Measurements from ENCODE around the gene FYB1. TPM values are rescaled to one million over a fixed set of nuclear protein-coding genes. Genes with fewer than 3 reads are reported as not detected.

Gene FYB1
- total and polyA plus RNA-seq, 2 of the 8 experiments (the other 6 are each of a cell fraction or from before 2014, with no cell fraction given): not detected

DNA sequence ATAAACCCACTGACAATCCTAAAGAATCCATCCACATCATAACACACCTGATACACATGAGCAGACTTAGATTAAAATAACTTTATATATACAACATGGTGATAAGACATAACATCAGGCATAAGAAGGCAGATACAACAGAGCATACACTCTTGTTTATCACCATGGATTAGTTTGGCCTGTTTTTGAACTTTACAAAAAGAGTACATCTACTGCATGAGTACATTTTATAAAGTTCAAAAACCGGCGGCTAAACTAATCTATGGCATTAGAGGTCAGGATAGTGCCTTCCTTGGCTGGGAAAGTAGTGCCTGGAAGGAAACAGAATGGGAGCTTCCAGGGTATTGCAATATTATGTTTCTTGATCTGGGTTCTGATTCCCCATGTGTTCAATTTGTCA lies 160.3 kb downstream of the FYB1 start:
- no peak overlapping the region for H3K4me3 ChIP-seq (ENCODE audit: extremely low read depth in 1 of 4, insufficient read depth in 2 of 4, low read depth in 3 of 4, low read length in 4 of 4)
- H2BK12ac ChIP-seq (ENCODE audit: low read depth, low read length): no peak overlapping the region
- DNase-seq (ENCODE audit: low read depth in 1 of 2, low spot score in 2 of 2) (no peak), FAIRE-seq (no peak)
- H2AK5ac ChIP-seq (ENCODE audit: low read depth, low read length): no peak overlapping the region
- no peaks in the 10 kb centered on the region for H3K23me2 ChIP-seq (ENCODE audit: low read depth, low read length)
- H3K14ac ChIP-seq (ENCODE audit: insufficient read length): no peak overlapping the region
- no peak overlapping the region for H4K91ac ChIP-seq (replicated peaks; ENCODE audit: insufficient read length, low read length)
- H3K23ac ChIP-seq (ENCODE audit: insufficient read length): no peak overlapping the region
- no peaks in the 10 kb centered on the region for H3K4me1 ChIP-seq (replicated peaks in 1 of 4; ENCODE audit: control insufficient read depth in 3 of 4, insufficient read depth in 4 of 4, low read length in 3 of 4)
- no peak overlapping the region for H3K9ac ChIP-seq (replicated peaks in 1 of 4; ENCODE audit: extremely low read depth in 1 of 4, low read depth in 3 of 4, low read length in 3 of 4)
- H3K27ac ChIP-seq (ENCODE audit: low read depth, low read length): no peak overlapping the region
- H3K79me1 ChIP-seq (ENCODE audit: low read depth, low read length): no peaks in the 10 kb centered on the region; the same call in 1 of the 2 replicates
- no peak overlapping the region for H2BK15ac ChIP-seq (ENCODE audit: low read length)
- H2BK5ac ChIP-seq (ENCODE audit: low read depth, low read length): no peak overlapping the region
- H2AFZ ChIP-seq (ENCODE audit: low read length): no peak overlapping the region
- H3K79me2 ChIP-seq (ENCODE audit: control insufficient read depth in 1 of 2, insufficient read depth in 2 of 2, low read length in 2 of 2): peaks cover 0 to 95% of the 10 kb centered on the region in 2 experiments; a peak in 2 of 4 replicates
- H4K5ac ChIP-seq (ENCODE audit: insufficient read length, low read depth, low read length): no peak overlapping the region
- ChIA-PET CTCF (ENCODE audit: partially characterized antibody) (interaction anchor here (0.5 kb wide), 1 partner anchor 17 kb away, joined by 3 read pairs; no protein-coding TSS in a partner anchor), POLR2A (ENCODE audit: partially characterized antibody) (no interaction called here)
- no peak overlapping the region for H3K4ac ChIP-seq (replicated peaks; ENCODE audit: insufficient read length, low read depth, low read length)
- H3K27me3 ChIP-seq (replicated peaks in 1 of 4; ENCODE audit: control insufficient read depth in 3 of 4, extremely low read depth in 1 of 4, insufficient read depth in 3 of 4, low read length in 3 of 4): no peaks in the 10 kb centered on the region
- no peak overlapping the region for H2BK20ac ChIP-seq (ENCODE audit: low read length)
- H3K9me3 ChIP-seq (ENCODE audit: insufficient read depth in 2 of 2, low read depth in 1 of 2, low read length in 1 of 2): no peaks in the 10 kb centered on the region
- 92% methylated on average over 2 of the region's 2 CpGs; no CpG with 5 or more reads in 1 of the 2 experiments for WGBS, 2 experiments (ENCODE audit: extremely low coverage in 1 of 2, insufficient coverage in 1 of 2, insufficient read length in 1 of 2, insufficient replicate concordance in 2 of 2, low coverage in 1 of 2, low lambda C conversion rate in 2 of 2, missing lambda C conversion rate in 1 of 2)
- no peak overlapping the region for H3K4me2 ChIP-seq (ENCODE audit: insufficient read depth in 1 of 2, low read depth in 2 of 2, low read length in 2 of 2)
- no peak overlapping the region for H3K56ac ChIP-seq (replicated peaks; ENCODE audit: insufficient read length, low read depth, low read length)
- H4K8ac ChIP-seq (ENCODE audit: extremely low read depth, insufficient read depth, low read length): no peak overlapping the region
- H3K36me3 ChIP-seq (ENCODE audit: control insufficient read depth in 2 of 4, insufficient read depth in 4 of 4, low read length in 3 of 4): no peaks in the 10 kb centered on the region
- no peaks in the 10 kb centered on the region for H4K20me1 ChIP-seq (replicated peaks in 1 of 2; ENCODE audit: control insufficient read depth in 1 of 2, insufficient read depth in 2 of 2, low read length in 2 of 2)
- H2BK120ac ChIP-seq (replicated peaks; ENCODE audit: low read depth, low read length): no peak overlapping the region
- H3K18ac ChIP-seq (ENCODE audit: extremely low read depth, low read length): no peak overlapping the region
- TF ChIP-seq TAF7 (optimal IDR thresholded peaks at IDR 0.05; ENCODE audit: borderline replicate concordance, low read depth, low read length) (no peak), ZNF274 (IDR thresholded peaks at IDR 0.05; ENCODE audit: borderline replicate concordance, extremely low read depth, low read length) (no peak), RXRA (IDR thresholded peaks at IDR 0.05; ENCODE audit: insufficient read depth, low read depth, low read length) (no peak), BRCA1 (IDR thresholded peaks at IDR 0.05; ENCODE audit: low read depth, low read length) (no peak), YY1 (IDR thresholded peaks at IDR 0.05; ENCODE audit: low read depth, low read length) (no peak), FOSL1 (IDR thresholded peaks at IDR 0.05; ENCODE audit: insufficient read depth, low read depth, low read length) (no peak), SIRT6 (IDR thresholded peaks at IDR 0.05; ENCODE audit: low read length) (no peak)

Measured in H1 (cell line).